Measurements from ENCODE around the gene OR6C76.
A peak's percentile ranks its signal among the peaks of the same experiment; 100 is the strongest.

The OR6C76 gene

DNA sequence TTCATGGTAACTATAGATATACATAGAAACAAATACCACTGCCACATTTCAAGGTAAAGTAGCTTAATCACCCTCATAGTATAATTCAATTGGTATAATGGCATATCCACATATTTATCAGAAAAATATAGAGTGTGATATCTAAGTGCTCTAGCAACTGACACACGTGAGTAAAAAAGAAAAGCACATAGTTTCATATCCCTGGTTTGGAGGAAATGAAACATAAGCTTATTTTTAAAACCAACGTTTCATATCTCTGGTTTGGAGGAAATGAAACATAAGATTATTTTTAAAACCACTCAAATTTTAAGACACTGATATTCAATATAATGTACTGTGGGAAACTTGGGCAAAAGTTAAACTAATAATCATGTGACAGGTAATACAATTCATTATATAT is 41.8 kb downstream of the OR6C76 start:
- Histone ChIP-seq H3K4me1 (ENCODE audit: low read length) (peaks cover 26% of the 10 kb centered on the region), H3K27me3 (replicated peaks; ENCODE audit: insufficient read depth, low read length) (no peaks in the 10 kb centered on the region), H3K4me2 (ENCODE audit: low read depth, low read length) (peak overlapping the region; percentile 50)

DNA sequence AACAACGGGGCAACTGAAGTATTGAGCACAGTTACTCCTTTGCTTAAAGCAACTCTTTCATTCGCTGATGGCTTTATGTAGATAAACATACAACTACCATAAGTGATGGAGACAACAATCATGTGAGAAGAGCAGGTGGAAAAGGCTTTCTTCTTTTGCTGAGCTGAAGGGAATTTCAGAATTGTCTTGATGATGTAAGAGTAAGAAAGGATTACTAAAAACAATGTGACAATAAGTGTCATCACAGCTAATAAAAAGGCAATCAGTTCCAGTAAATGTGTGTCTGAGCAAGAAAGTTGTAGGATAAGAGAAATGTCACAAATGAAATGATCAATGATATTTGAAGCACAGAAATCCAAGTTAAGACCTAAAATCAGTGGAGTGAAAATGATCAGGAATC is 43.2 kb downstream of the OR6C76 start:
- Histone ChIP-seq H3K9me2 (replicated peaks; ENCODE audit: insufficient read depth, low read length) (no peaks in the 10 kb centered on the region), H3K27me3 (replicated peaks; ENCODE audit: insufficient read depth, low read length) (no peaks in the 10 kb centered on the region), H3K4me1 (ENCODE audit: low read length) (peaks cover 26% of the 10 kb centered on the region), H3K79me2 (ENCODE audit: low read length) (no peaks in the 10 kb centered on the region), H3F3A (ENCODE audit: insufficient read depth, low read length) (no peaks in the 10 kb centered on the region), H3K9ac (ENCODE audit: low read length) (no peak overlapping the region), H3K36me3 (replicated peaks; ENCODE audit: insufficient read depth, low read length) (no peaks in the 10 kb centered on the region), H2AFZ (ENCODE audit: low read length) (no peak overlapping the region), H3K27ac (ENCODE audit: low read length) (no peak overlapping the region), H3K9me3 (replicated peaks; ENCODE audit: insufficient read depth, low read length) (no peaks in the 10 kb centered on the region), H3K4me3 (ENCODE audit: low read length) (no peak overlapping the region), H4K20me1 (ENCODE audit: insufficient read depth, low read length) (no peaks in the 10 kb centered on the region), H3K4me2 (ENCODE audit: low read depth, low read length) (no peak overlapping the region)
- no peak for TF ChIP-seq EZH2 (optimal IDR thresholded peaks at IDR 0.05; ENCODE audit: low read depth, low read length)
- no peak for DNase-seq

More for the DNA sequence above, 41.8 kb downstream of the OR6C76 start:
- no peak overlapping the region for H3K9ac ChIP-seq (ENCODE audit: low read length)
- no peaks in the 10 kb centered on the region for H3K79me2 ChIP-seq (ENCODE audit: low read length)
- H2AFZ ChIP-seq (ENCODE audit: low read length), result no peak overlapping the region
- DNase-seq, result peak; percentile 78
- no peak overlapping the region for H3K4me3 ChIP-seq (ENCODE audit: low read length)
- H3K36me3 ChIP-seq (replicated peaks; ENCODE audit: insufficient read depth, low read length), result no peaks in the 10 kb centered on the region
- no peak for TF ChIP-seq CTCF (IDR thresholded peaks at IDR 0.05; ENCODE audit: low read length)
- no peak for TF ChIP-seq EZH2phosphoT487 (IDR thresholded peaks at IDR 0.05; ENCODE audit: low read length)
- no peak for TF ChIP-seq EZH2 (optimal IDR thresholded peaks at IDR 0.05; ENCODE audit: low read depth, low read length)
- H3K27ac ChIP-seq (ENCODE audit: low read length), result no peak overlapping the region; the same call in 1 of the 2 replicates
- no peaks in the 10 kb centered on the region for H3K9me3 ChIP-seq (replicated peaks; ENCODE audit: insufficient read depth, low read length)
- no peaks in the 10 kb centered on the region for H4K20me1 ChIP-seq (ENCODE audit: insufficient read depth, low read length)
- no peaks in the 10 kb centered on the region for H3F3A ChIP-seq (ENCODE audit: insufficient read depth, low read length)
- H3K9me2 ChIP-seq (replicated peaks; ENCODE audit: insufficient read depth, low read length), result no peaks in the 10 kb centered on the region

- Histone ChIP-seq H3F3A (ENCODE audit: insufficient read depth, low read length) (no peaks in the 10 kb centered on the region), H3K27ac (ENCODE audit: low read length) (no peak within 1 kb of the TSS), H3K9me3 (replicated peaks; ENCODE audit: insufficient read depth, low read length) (no peaks in the 10 kb centered on the region), H3K9ac (ENCODE audit: low read length) (no peak within 1 kb of the TSS), H3K9me2 (replicated peaks; ENCODE audit: insufficient read depth, low read length) (no peaks in the 10 kb centered on the region), H2AFZ (ENCODE audit: low read length) (no peak within 1 kb of the TSS), H3K27me3 (replicated peaks; ENCODE audit: insufficient read depth, low read length) (no peaks in the 10 kb centered on the region), H3K4me3 (ENCODE audit: low read length) (no peak within 1 kb of the TSS), H3K36me3 (replicated peaks; ENCODE audit: insufficient read depth, low read length) (no peaks in the 10 kb centered on the region), H4K20me1 (ENCODE audit: insufficient read depth, low read length) (no peaks in the 10 kb centered on the region), H3K4me2 (ENCODE audit: low read depth, low read length) (no peak within 1 kb of the TSS), H3K4me1 (ENCODE audit: low read length) (peaks cover 26% of the 10 kb centered on the region), H3K79me2 (ENCODE audit: low read length) (no peaks in the 10 kb centered on the region)
- DNase-seq, result no peak
- TF ChIP-seq CTCF (IDR thresholded peaks at IDR 0.05; ENCODE audit: low read length) (no peak), EZH2 (optimal IDR thresholded peaks at IDR 0.05; ENCODE audit: low read depth, low read length) (no peak), EZH2phosphoT487 (IDR thresholded peaks at IDR 0.05; ENCODE audit: low read length) (no peak)
Measured at GRCh38 chr12:55470088-55470829, 44.2 kb downstream of the OR6C76 start, which contains the start of gene OR6C70. OR6C70 (minus strand) TSS chr12:55470138; CDS start chr12:55470138, 0 bp downstream.

DNA sequence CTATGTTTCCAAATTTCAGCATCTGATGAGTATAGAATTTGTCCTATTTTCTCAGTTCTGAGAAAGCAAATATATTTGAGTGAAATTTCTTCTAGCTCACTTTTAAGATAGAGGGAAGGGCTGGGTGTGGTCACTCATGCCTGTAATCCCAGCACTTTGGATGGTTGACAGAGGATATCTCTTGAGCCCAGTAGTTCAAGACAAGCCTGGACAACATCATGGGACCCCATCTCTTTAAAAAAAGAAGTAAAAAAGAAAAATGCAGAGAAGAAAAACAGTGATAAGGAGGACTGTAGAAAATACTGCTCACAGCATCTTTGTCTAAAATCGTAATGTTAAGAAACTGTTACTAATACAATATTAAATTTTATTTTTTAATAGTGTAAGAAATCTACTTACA is 46.2 kb downstream of the OR6C76 start:
- no peak overlapping the region for H3K4me2 ChIP-seq (ENCODE audit: low read depth, low read length)
- H3K27me3 ChIP-seq (replicated peaks; ENCODE audit: insufficient read depth, low read length), result no peaks in the 10 kb centered on the region
- H3F3A ChIP-seq (ENCODE audit: insufficient read depth, low read length), result no peaks in the 10 kb centered on the region
- no peak overlapping the region for H3K9ac ChIP-seq (ENCODE audit: low read length)
- H3K36me3 ChIP-seq (replicated peaks; ENCODE audit: insufficient read depth, low read length), result no peaks in the 10 kb centered on the region
- H3K4me3 ChIP-seq (ENCODE audit: low read length), result no peak overlapping the region
- no peak overlapping the region for H2AFZ ChIP-seq (ENCODE audit: low read length)
- H3K79me2 ChIP-seq (ENCODE audit: low read length), result no peaks in the 10 kb centered on the region
- H3K9me3 ChIP-seq (replicated peaks; ENCODE audit: insufficient read depth, low read length), result no peaks in the 10 kb centered on the region
- H3K4me1 ChIP-seq (ENCODE audit: low read length), result peaks cover 18% of the 10 kb centered on the region
- H3K27ac ChIP-seq (ENCODE audit: low read length), result no peak overlapping the region
- no peak for TF ChIP-seq EZH2phosphoT487 (IDR thresholded peaks at IDR 0.05; ENCODE audit: low read length)
- H4K20me1 ChIP-seq (ENCODE audit: insufficient read depth, low read length), result no peaks in the 10 kb centered on the region
- no peak for DNase-seq
- H3K9me2 ChIP-seq (replicated peaks; ENCODE audit: insufficient read depth, low read length), result no peaks in the 10 kb centered on the region
